ENCODE results near the gene SSH2.
A peak's percentile ranks its signal among the peaks of the same experiment; 100 is the strongest.

The SSH2 gene

GRCh38 chr17:29930409-29931010 lies 482 bp upstream of the SSH2 start:
- Histone ChIP-seq H3K9ac (ENCODE audit: low read length in 5 of 5) (peak overlapping the region; percentile 14 to 92 (median 76)), H3K4me3 (ENCODE audit: low read depth in 1 of 5, low read length in 5 of 5) (peak overlapping the region; percentile 76 to 98 (median 98)), H3K27ac (ENCODE audit: low read depth, low read length) (peak overlapping the region; percentile 90), H3K36me3 (ENCODE audit: control insufficient read depth in 5 of 5, insufficient read depth in 5 of 5, low read length in 5 of 5) (no peaks in the 10 kb centered on the region), H3K9me3 (ENCODE audit: control insufficient read depth in 5 of 5, low read length in 5 of 5) (no peaks in the 10 kb centered on the region), H3K4me1 (ENCODE audit: control insufficient read depth in 5 of 5, insufficient read depth in 5 of 5, low read length in 5 of 5) (peaks cover 0 to 31% (median 30%) of the 10 kb centered on the region in 5 donors), H3K27me3 (ENCODE audit: control insufficient read depth in 5 of 5, insufficient read depth in 4 of 5, low read length in 5 of 5) (no peaks in the 10 kb centered on the region)

- H3K36me3 ChIP-seq (ENCODE audit: control insufficient read depth in 5 of 5, insufficient read depth in 5 of 5, low read length in 5 of 5): no peaks in the 10 kb centered on the region
- H3K27ac ChIP-seq (ENCODE audit: low read depth, low read length): peak overlapping the region; percentile 90
- no peaks in the 10 kb centered on the region for H3K9me3 ChIP-seq (ENCODE audit: control insufficient read depth in 5 of 5, low read length in 5 of 5)
- peak overlapping the region; percentile 71 to 92 (median 89) for H3K9ac ChIP-seq (ENCODE audit: low read length in 5 of 5)
- H3K4me1 ChIP-seq (ENCODE audit: control insufficient read depth in 5 of 5, insufficient read depth in 5 of 5, low read length in 5 of 5): peaks cover 0 to 31% (median 30%) of the 10 kb centered on the region in 5 donors
- H3K4me3 ChIP-seq (ENCODE audit: low read depth in 1 of 5, low read length in 5 of 5): peak overlapping the region; percentile 87 to 98 (median 98)
- H3K27me3 ChIP-seq (ENCODE audit: control insufficient read depth in 5 of 5, insufficient read depth in 4 of 5, low read length in 5 of 5): no peaks in the 10 kb centered on the region
Measured at GRCh38 chr17:29929006-29929532, 959 bp downstream of the SSH2 start.

- Histone ChIP-seq H3K36me3 (ENCODE audit: control insufficient read depth in 5 of 5, insufficient read depth in 5 of 5, low read length in 5 of 5) (no peaks in the 10 kb centered on the region), H3K9me3 (ENCODE audit: control insufficient read depth in 5 of 5, low read length in 5 of 5) (no peaks in the 10 kb centered on the region), H3K9ac (ENCODE audit: low read length in 5 of 5) (no peak overlapping the region), H3K27ac (ENCODE audit: low read depth, low read length) (no peak overlapping the region), H3K4me3 (ENCODE audit: low read depth in 1 of 5, low read length in 5 of 5) (no peak overlapping the region), H3K27me3 (ENCODE audit: control insufficient read depth in 5 of 5, insufficient read depth in 4 of 5, low read length in 5 of 5) (no peaks in the 10 kb centered on the region), H3K4me1 (ENCODE audit: control insufficient read depth in 5 of 5, insufficient read depth in 5 of 5, low read length in 5 of 5) (peaks cover 0 to 31% (median 30%) of the 10 kb centered on the region in 5 donors)
Measured at GRCh38 chr17:29927546-29927945, 2.5 kb downstream of the SSH2 start.

- Histone ChIP-seq H3K9me3 (ENCODE audit: control insufficient read depth in 5 of 5, low read length in 5 of 5) (no peaks in the 10 kb centered on the region), H3K4me1 (ENCODE audit: control insufficient read depth in 5 of 5, insufficient read depth in 5 of 5, low read length in 5 of 5) (peaks cover 0 to 18% (median 14%) of the 10 kb centered on the region in 5 donors), H3K9ac (ENCODE audit: low read length in 5 of 5) (no peak overlapping the region), H3K4me3 (ENCODE audit: low read depth in 1 of 5, low read length in 5 of 5) (no peak overlapping the region), H3K27me3 (ENCODE audit: control insufficient read depth in 5 of 5, insufficient read depth in 4 of 5, low read length in 5 of 5) (no peaks in the 10 kb centered on the region), H3K27ac (ENCODE audit: low read depth, low read length) (no peak overlapping the region), H3K36me3 (ENCODE audit: control insufficient read depth in 5 of 5, insufficient read depth in 5 of 5, low read length in 5 of 5) (no peaks in the 10 kb centered on the region)
Measured at GRCh38 chr17:29924786-29925185, 5.2 kb downstream of the SSH2 start.

- no peak overlapping the region for H3K27ac ChIP-seq (ENCODE audit: low read depth, low read length)
Measured at GRCh38 chr17:29918922-29919856, 10.8 kb downstream of the SSH2 start.

GRCh38 chr17:29918016-29918415 lies 12.0 kb downstream of the SSH2 start:
- H3K27ac ChIP-seq (ENCODE audit: low read depth, low read length): no peak overlapping the region
- no peaks in the 10 kb centered on the region for H3K36me3 ChIP-seq (ENCODE audit: control insufficient read depth in 5 of 5, insufficient read depth in 5 of 5, low read length in 5 of 5)
- no peak overlapping the region for H3K4me3 ChIP-seq (ENCODE audit: low read depth in 1 of 5, low read length in 5 of 5)
- H3K9me3 ChIP-seq (ENCODE audit: control insufficient read depth in 5 of 5, low read length in 5 of 5): no peaks in the 10 kb centered on the region
- no peak overlapping the region for H3K9ac ChIP-seq (ENCODE audit: low read length in 5 of 5)
- no peaks in the 10 kb centered on the region for H3K4me1 ChIP-seq (ENCODE audit: control insufficient read depth in 5 of 5, insufficient read depth in 5 of 5, low read length in 5 of 5)
- H3K27me3 ChIP-seq (ENCODE audit: control insufficient read depth in 5 of 5, insufficient read depth in 4 of 5, low read length in 5 of 5): no peaks in the 10 kb centered on the region

More at GRCh38 chr17:29918922-29919856, 10.8 kb downstream of the SSH2 start:
- H3K9ac ChIP-seq (ENCODE audit: low read length in 5 of 5): no peak overlapping the region
- H3K9me3 ChIP-seq (ENCODE audit: control insufficient read depth in 5 of 5, low read length in 5 of 5): no peaks in the 10 kb centered on the region
- no peak overlapping the region for H3K4me3 ChIP-seq (ENCODE audit: low read depth in 1 of 5, low read length in 5 of 5)
- no peaks in the 10 kb centered on the region for H3K36me3 ChIP-seq (ENCODE audit: control insufficient read depth in 5 of 5, insufficient read depth in 5 of 5, low read length in 5 of 5)
- no peaks in the 10 kb centered on the region for H3K27me3 ChIP-seq (ENCODE audit: control insufficient read depth in 5 of 5, insufficient read depth in 4 of 5, low read length in 5 of 5)
- H3K4me1 ChIP-seq (ENCODE audit: control insufficient read depth in 5 of 5, insufficient read depth in 5 of 5, low read length in 5 of 5): no peaks in the 10 kb centered on the region

GRCh38 chr17:29914819-29915537 lies 15.1 kb downstream of the SSH2 start:
- no peaks in the 10 kb centered on the region for H3K36me3 ChIP-seq (ENCODE audit: control insufficient read depth in 5 of 5, insufficient read depth in 5 of 5, low read length in 5 of 5)
- peaks cover 0 to 4% (median 0%) of the 10 kb centered on the region in 5 donors for H3K4me1 ChIP-seq (ENCODE audit: control insufficient read depth in 5 of 5, insufficient read depth in 5 of 5, low read length in 5 of 5)
- H3K9me3 ChIP-seq (ENCODE audit: control insufficient read depth in 5 of 5, low read length in 5 of 5): no peaks in the 10 kb centered on the region
- H3K4me3 ChIP-seq (ENCODE audit: low read depth in 1 of 5, low read length in 5 of 5): no peak overlapping the region
- H3K27me3 ChIP-seq (ENCODE audit: control insufficient read depth in 5 of 5, insufficient read depth in 4 of 5, low read length in 5 of 5): no peaks in the 10 kb centered on the region
- H3K27ac ChIP-seq (ENCODE audit: low read depth, low read length): no peak overlapping the region
- no peak overlapping the region for H3K9ac ChIP-seq (ENCODE audit: low read length in 5 of 5)

GRCh38 chr17:29911641-29912177 lies 18.3 kb downstream of the SSH2 start:
- Histone ChIP-seq H3K27me3 (ENCODE audit: control insufficient read depth in 5 of 5, insufficient read depth in 4 of 5, low read length in 5 of 5) (no peaks in the 10 kb centered on the region), H3K9me3 (ENCODE audit: control insufficient read depth in 5 of 5, low read length in 5 of 5) (no peaks in the 10 kb centered on the region), H3K27ac (ENCODE audit: low read depth, low read length) (no peak overlapping the region), H3K36me3 (ENCODE audit: control insufficient read depth in 5 of 5, insufficient read depth in 5 of 5, low read length in 5 of 5) (no peaks in the 10 kb centered on the region), H3K4me1 (ENCODE audit: control insufficient read depth in 5 of 5, insufficient read depth in 5 of 5, low read length in 5 of 5) (peaks cover 0 to 4% (median 0%) of the 10 kb centered on the region in 5 donors), H3K4me3 (ENCODE audit: low read depth in 1 of 5, low read length in 5 of 5) (no peak overlapping the region), H3K9ac (ENCODE audit: low read length in 5 of 5) (no peak overlapping the region)

- no peak overlapping the region for H3K4me3 ChIP-seq (ENCODE audit: low read depth in 1 of 5, low read length in 5 of 5)
- no peaks in the 10 kb centered on the region for H3K36me3 ChIP-seq (ENCODE audit: control insufficient read depth in 5 of 5, insufficient read depth in 5 of 5, low read length in 5 of 5)
- peaks cover 0 to 4% (median 0%) of the 10 kb centered on the region in 5 donors for H3K4me1 ChIP-seq (ENCODE audit: control insufficient read depth in 5 of 5, insufficient read depth in 5 of 5, low read length in 5 of 5)
- peaks cover 0 to 5% (median 0%) of the 10 kb centered on the region in 5 donors for H3K9me3 ChIP-seq (ENCODE audit: control insufficient read depth in 5 of 5, low read length in 5 of 5)
- no peak overlapping the region for H3K9ac ChIP-seq (ENCODE audit: low read length in 5 of 5)
- no peak overlapping the region for H3K27ac ChIP-seq (ENCODE audit: low read depth, low read length)
- H3K27me3 ChIP-seq (ENCODE audit: control insufficient read depth in 5 of 5, insufficient read depth in 4 of 5, low read length in 5 of 5): no peaks in the 10 kb centered on the region
Measured at GRCh38 chr17:29909236-29910003, 20.6 kb downstream of the SSH2 start.
